ENCODE results near the gene CCL14. TPM values are rescaled to one million over a fixed set of nuclear protein-coding genes. Genes with fewer than 3 reads are reported as not detected.

The CCL14 gene
- total RNA-seq, 1 donor = not detected

- no peak overlapping the region for H3K4me3 ChIP-seq (ENCODE audit: low read depth, low read length)
- no peak for TF ChIP-seq CTCF (IDR thresholded peaks at IDR 0.05; ENCODE audit: insufficient read depth, low read depth, low read length)
- DNase-seq (ENCODE audit: low read depth) = no peak
Measured at GRCh38 chr17:35968520-35969054, 17.9 kb downstream of the CCL14 start.

- no peak for TF ChIP-seq CTCF (IDR thresholded peaks at IDR 0.05; ENCODE audit: insufficient read depth, low read depth, low read length)
- no peak for DNase-seq (ENCODE audit: low read depth)
- H3K4me3 ChIP-seq (ENCODE audit: low read depth, low read length) = no peak overlapping the region
Measured at GRCh38 chr17:35965272-35965671, 21.3 kb downstream of the CCL14 start.

- DNase-seq (ENCODE audit: low read depth) = no peak
- no peak for TF ChIP-seq CTCF (IDR thresholded peaks at IDR 0.05; ENCODE audit: insufficient read depth, low read depth, low read length)
- H3K4me3 ChIP-seq (ENCODE audit: low read depth, low read length) = no peak overlapping the region
Measured at GRCh38 chr17:35963663-35964062, 22.9 kb downstream of the CCL14 start.

GRCh38 chr17:35953720-35954119 lies 32.8 kb downstream of the CCL14 start:
- DNase-seq (ENCODE audit: low read depth) = no peak
- no peak for TF ChIP-seq CTCF (IDR thresholded peaks at IDR 0.05; ENCODE audit: insufficient read depth, low read depth, low read length)
- no peak overlapping the region for H3K4me3 ChIP-seq (ENCODE audit: low read depth, low read length)

GRCh38 chr17:35949401-35949800 lies 37.1 kb downstream of the CCL14 start:
- DNase-seq (ENCODE audit: low read depth) = no peak
- TF ChIP-seq CTCF (IDR thresholded peaks at IDR 0.05; ENCODE audit: insufficient read depth, low read depth, low read length) = no peak
- no peak overlapping the region for H3K4me3 ChIP-seq (ENCODE audit: low read depth, low read length)

GRCh38 chr17:35948092-35948491 lies 38.4 kb downstream of the CCL14 start:
- no peak overlapping the region for H3K4me3 ChIP-seq (ENCODE audit: low read depth, low read length)
- no peak for TF ChIP-seq CTCF (IDR thresholded peaks at IDR 0.05; ENCODE audit: insufficient read depth, low read depth, low read length)
- DNase-seq (ENCODE audit: low read depth) = no peak

GRCh38 chr17:35947156-35947585 lies 39.4 kb downstream of the CCL14 start:
- peak overlapping the region; percentile 30 for H3K4me3 ChIP-seq (ENCODE audit: low read depth, low read length)
- TF ChIP-seq CTCF (IDR thresholded peaks at IDR 0.05; ENCODE audit: insufficient read depth, low read depth, low read length) = peak; percentile 86
- DNase-seq (ENCODE audit: low read depth) = peak; percentile 28

Data from fibroblast of villous mesenchyme (primary cell).